Measurements from ENCODE around the gene CHKA.

The CHKA gene

GRCh38 chr11:68121067-68121899 lies at the start of gene CHKA:
Gene CHKA (minus strand): TSS chr11:68121388. CDS start chr11:68121177, 211 bp downstream.
- peak; percentile 65 to 87 (median 70) for DNase-seq (ENCODE audit: low read depth in 2 of 3, low spot score in 1 of 3)

DNA sequence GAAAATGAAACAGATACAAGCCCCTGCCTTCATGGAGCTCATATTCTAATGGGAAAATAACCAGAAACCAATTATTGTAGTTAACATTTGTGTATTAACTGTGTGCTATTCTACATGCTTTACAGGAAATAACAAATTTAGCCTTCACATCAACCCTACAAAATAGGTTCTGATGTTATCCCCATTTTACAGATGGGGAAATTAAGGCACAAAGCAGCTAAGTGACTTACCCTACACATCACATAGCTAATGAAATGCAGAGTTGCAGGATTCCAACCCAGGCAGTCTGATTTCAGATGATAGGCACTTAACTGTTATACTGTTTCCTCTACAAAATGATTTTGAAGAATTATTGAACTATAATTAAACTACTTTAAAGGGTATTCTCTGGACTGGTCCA lies 48.3 kb upstream of the CHKA start:
- DNase-seq (ENCODE audit: low read depth in 2 of 3, low spot score in 1 of 3) = no peak

DNA sequence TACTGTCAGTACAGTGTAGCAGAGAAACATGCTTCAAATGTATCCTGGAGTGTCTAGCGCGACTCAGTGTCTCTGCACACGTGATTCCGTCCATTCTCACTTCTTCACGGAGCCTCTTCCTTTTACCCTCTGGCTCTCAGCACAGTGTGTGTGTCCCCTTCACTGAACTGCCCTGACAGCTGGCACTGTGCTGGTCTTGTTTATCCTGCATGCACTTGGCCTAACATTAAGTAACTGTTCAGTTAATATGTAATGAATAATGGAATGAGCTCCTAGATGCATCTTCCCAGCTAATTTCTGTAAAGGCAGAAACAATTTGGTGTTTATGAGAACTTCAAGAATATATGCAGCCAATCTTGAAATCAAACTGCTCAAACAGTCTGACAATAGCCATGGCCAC lies 47.5 kb upstream of the CHKA start:
- no peak for DNase-seq (ENCODE audit: low read depth in 2 of 3, low spot score in 1 of 3)

DNA sequence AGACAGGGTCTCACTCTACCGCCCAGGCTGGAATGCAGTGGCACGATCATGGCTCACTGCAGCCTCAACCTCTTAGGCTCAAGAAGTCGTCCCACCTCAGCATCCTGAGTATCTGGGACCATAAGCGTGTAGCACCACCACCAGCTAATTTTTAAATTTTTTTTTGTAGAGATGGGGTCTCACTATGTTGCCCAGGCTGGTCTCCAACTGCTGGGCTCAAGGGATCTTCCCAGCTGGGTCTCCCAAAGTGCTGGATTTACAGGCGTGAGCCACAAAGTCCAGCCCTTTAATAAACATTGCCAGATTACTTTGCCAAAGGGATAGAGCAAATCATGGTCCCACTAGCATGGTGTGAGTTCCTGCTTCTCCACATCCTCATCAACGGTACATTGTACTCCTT lies 46.3 kb upstream of the CHKA start:
- DNase-seq (ENCODE audit: low read depth in 2 of 3, low spot score in 1 of 3) = no peak

- DNase-seq (ENCODE audit: low read depth in 2 of 3, low spot score in 1 of 3) = no peak
Measured at GRCh38 chr11:68166969-68167368, 45.8 kb upstream of the CHKA start.

DNA sequence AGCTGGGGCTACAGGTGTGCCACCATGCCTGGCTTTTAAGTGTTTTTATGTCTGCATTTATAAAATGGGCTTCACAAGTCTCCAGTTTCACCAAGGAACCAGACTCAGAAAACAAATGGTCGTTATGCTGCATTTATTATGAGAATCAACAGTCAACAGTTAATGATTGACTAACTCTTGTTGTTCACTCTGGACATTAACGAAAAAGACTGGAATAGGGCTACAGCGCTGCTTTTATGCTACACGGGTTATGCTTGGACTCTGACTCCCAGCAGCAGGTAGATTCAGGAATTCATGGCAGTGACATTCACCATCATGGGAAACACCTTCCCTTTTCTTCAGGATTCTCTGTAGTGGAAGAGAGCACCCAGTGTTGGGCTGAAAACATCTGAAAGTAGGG lies 44.4 kb upstream of the CHKA start:
- DNase-seq (ENCODE audit: low read depth in 2 of 3, low spot score in 1 of 3) = no peak

DNA sequence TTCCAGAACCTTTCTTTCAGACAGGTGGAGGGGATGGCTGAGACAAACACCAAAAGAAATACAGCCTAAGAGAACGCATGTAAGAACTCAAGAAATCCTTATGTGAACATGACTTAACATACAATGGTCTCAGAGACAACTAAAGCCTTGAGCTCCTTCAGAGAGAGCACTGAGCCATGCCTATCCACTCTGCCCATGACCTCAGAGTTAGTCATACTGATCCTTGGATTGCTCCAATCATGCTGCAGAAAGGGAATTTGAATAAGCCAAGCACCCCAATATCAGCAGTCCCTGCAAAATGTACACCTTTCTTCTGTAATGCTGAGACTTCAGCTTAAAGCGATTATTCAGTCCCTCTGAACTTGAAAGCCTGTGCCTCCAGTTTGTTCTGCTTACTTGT lies 43.2 kb upstream of the CHKA start:
- DNase-seq (ENCODE audit: low read depth in 2 of 3, low spot score in 1 of 3) = no peak

DNA sequence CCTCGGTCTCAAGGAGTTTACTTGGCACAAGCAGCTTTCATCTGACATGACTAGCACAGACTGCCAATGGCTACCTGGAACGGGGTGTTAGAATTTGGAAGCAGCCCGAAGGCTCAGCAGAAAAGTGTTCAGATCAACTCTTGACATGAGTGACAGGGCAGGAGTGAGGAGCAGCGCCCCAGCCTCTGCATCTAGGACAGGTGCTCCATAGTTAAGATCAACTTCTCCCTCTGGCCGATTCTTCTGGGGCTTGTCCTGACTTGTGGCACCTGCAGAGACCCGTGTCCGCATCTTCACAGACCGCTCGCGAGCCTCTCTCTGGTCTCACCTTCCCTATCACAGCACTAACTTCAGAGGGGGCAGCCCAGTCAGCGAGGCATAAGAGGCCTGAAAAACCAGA lies 42.5 kb upstream of the CHKA start:
- no peak for DNase-seq (ENCODE audit: low read depth in 2 of 3, low spot score in 1 of 3)

DNA sequence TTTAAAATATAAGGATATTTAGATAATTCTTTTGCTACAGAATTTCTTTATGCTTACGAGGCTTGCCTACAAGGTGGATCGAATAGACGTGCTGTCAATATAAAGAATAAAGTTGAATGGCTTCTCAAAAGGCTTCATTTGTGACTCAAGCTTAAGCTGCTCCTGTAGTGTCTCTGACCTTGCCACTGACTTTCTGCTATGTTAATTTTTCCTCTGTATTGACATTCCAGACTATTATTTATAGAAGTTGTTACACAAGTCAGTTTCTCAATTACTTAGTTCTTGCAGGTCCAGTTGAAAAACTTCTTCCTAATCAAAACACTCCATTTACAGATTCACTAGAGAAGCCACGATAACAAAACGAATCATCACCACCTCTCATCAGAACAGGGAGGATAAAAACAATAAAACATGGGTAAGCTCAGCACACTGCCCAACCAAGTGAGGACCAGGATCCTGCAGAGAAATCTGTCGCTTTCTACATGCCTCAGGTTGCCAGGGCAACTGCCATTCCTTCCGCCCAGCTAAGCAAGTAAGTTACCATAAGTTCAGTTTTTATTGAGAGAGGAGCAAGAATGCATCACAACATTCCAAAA lies 39.0 kb upstream of the CHKA start:
- DNase-seq (ENCODE audit: low read depth in 2 of 3, low spot score in 1 of 3) = no peak

GRCh38 chr11:68159665-68160064 lies 38.5 kb upstream of the CHKA start:
- DNase-seq (ENCODE audit: low read depth in 2 of 3, low spot score in 1 of 3) = no peak

GRCh38 chr11:68159161-68159560 lies 38.0 kb upstream of the CHKA start:
- no peak for DNase-seq (ENCODE audit: low read depth in 2 of 3, low spot score in 1 of 3)

- DNase-seq (ENCODE audit: low read depth in 2 of 3, low spot score in 1 of 3) = no peak
Measured at GRCh38 chr11:68158580-68158979, 37.4 kb upstream of the CHKA start.

GRCh38 chr11:68153742-68154141 lies 32.6 kb upstream of the CHKA start:
- no peak for DNase-seq (ENCODE audit: low read depth in 2 of 3, low spot score in 1 of 3)

DNA sequence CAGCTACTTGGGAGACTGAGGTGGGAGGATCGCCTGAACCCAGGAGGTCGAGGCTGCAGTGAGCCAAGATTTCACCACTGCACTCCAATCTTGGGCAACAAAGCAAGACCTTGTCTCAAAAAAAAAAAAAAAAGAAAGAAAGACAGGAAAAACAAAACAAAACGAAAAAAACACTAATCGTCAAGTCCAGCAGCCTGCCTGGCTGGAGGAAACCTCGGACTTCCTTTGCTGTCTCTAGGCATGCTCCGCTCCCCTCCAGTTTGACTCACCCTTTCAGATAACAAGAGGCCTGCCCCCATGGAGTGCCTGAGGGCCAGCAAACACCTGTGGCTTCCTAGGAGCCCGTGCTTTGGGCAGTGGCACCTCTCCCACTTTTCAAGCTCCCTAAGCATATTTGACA lies 28.8 kb upstream of the CHKA start:
- no peak for DNase-seq (ENCODE audit: low read depth in 2 of 3, low spot score in 1 of 3)

- DNase-seq (ENCODE audit: low read depth in 2 of 3, low spot score in 1 of 3) = no peak
Measured at GRCh38 chr11:68149417-68149816, 28.2 kb upstream of the CHKA start.

DNA sequence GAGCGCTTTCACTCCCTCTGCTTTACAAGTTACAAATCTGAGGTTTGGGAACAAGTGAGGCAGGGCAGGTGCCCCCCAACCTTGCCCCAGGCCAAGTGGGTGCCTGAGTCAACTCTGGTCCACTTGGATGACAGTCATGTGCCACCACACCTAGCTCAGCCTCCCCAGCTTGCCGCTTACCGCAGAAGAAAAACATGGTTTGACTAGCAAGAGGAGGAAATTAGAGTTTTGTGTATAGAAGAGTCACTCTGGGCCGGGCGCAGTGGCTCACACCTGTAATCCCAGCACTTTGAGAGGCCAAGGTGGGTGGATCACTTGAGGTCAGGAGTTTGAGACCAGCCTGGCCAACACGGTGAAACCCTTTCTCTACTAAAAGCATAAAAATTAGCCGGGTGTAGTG lies 27.7 kb upstream of the CHKA start:
- DNase-seq (ENCODE audit: low read depth in 2 of 3, low spot score in 1 of 3) = no peak

GRCh38 chr11:68148071-68148805 lies 27.1 kb upstream of the CHKA start:
- no peak for DNase-seq (ENCODE audit: low read depth in 2 of 3, low spot score in 1 of 3)

GRCh38 chr11:68146704-68147474 lies 25.7 kb upstream of the CHKA start:
- no peak for DNase-seq (ENCODE audit: low read depth in 2 of 3, low spot score in 1 of 3)

DNA sequence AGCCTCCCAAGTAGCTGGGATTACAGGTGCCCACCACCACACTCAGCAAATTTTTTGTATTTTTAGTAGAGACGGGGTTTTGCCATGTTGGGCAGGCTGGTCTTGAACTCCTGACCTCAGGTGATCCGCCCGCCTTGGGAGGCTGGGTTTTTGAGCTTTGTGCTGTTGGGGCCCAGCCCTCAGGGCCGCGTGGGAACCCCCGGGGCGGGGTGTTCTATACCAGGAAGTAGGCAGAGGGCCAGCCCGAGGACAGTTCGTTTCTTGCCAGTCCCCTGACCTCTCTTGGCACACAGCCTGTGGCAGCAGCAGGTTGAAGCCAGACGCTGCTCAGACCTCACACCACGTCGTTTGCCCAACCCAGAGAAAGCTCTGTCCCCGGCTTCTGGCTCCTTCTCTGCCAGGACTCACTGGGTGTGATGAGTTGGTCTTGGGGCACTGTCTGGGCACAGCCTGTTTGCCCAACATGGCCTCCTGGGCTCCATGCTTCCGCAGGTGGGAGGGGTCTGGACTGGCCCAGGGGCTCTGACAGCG lies 24.9 kb upstream of the CHKA start:
- no peak for DNase-seq (ENCODE audit: low read depth in 2 of 3, low spot score in 1 of 3)

DNA sequence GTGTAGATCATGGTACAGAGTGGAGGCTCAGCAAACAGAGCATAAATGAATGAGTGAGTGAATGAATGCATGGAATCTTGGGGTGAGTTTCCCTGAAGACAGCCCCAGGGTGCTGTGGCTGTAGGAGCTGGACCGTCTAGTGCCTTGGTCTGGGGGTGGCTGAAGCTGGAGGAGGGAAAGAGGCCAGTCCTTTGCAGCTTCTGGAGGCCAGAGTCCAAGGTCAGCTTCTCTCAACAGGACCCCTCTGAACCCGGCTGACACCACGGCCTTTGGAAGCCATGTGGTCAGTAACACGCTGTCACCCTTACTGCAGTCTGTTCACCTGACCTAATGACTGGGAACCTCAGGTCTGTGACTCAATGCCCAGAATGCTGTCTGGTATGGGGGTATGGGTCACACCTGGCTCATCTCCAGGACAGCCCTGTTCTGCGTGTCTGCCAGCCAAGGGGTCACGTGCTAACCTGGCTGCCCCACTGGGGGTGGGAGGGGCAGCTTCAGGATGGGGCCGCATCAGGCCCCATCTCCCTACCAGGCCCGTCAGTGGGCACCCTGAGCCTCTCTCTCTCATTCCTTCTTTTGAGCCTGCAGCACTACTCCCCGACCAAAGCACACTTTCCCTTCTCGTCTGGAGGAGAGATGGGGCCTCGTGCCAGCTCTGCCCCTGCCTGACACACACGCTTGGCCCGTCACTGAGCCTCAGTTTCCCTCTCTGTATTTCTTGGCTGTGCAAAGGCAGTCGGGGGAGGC lies 24.1 kb upstream of the CHKA start:
- DNase-seq (ENCODE audit: low read depth in 2 of 3, low spot score in 1 of 3) = no peak

DNA sequence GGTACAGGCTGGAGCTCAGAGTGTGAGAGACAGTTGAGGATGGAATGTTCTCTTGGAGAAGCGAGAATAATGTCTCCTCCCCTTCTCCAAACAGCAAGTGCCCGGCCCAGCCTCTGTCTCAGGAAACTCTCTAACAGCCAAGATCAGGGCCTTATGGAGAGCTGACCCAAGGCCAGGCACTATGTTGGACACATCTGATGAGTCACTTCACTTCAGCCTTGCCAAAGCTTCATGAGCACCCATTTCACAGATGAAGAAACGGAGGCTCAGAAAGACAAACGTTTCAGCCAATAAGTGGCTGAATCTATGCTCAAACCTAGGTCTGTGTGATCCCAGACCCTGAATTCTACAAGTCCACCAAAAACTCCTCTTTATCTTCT lies 22.1 kb upstream of the CHKA start:
- DNase-seq (ENCODE audit: low read depth in 2 of 3, low spot score in 1 of 3) = no peak

Measured in stimulated activated CD4-positive, alpha-beta T cell treated with anti-CD3 and anti-CD28 coated beads, Interleukin-12 subunit alpha, Interleukin-12 subunit beta, amount 100 ng/mL, for 48 hours (primary cell).